ENCODE data around the gene RER1.

Gene RER1

GRCh38 chr1:2394220-2394619 is 2.6 kb downstream of the RER1 start:
- in situ Hi-C loops (cut with HindIII; ENCODE audit: low pct_ligation_motif_present, low sequenced_read_pairs), result no loop called here
- no peak for DNase-seq
- Histone ChIP-seq H3K36me3 (replicated peaks) (peaks cover 54% of the 10 kb centered on the region), H3K4me3 (ENCODE audit: low read depth, low read length) (no peak overlapping the region), H3K27ac (no peak overlapping the region), H3K27me3 (replicated peaks) (no peaks in the 10 kb centered on the region)
- TF ChIP-seq, protein P1, sequence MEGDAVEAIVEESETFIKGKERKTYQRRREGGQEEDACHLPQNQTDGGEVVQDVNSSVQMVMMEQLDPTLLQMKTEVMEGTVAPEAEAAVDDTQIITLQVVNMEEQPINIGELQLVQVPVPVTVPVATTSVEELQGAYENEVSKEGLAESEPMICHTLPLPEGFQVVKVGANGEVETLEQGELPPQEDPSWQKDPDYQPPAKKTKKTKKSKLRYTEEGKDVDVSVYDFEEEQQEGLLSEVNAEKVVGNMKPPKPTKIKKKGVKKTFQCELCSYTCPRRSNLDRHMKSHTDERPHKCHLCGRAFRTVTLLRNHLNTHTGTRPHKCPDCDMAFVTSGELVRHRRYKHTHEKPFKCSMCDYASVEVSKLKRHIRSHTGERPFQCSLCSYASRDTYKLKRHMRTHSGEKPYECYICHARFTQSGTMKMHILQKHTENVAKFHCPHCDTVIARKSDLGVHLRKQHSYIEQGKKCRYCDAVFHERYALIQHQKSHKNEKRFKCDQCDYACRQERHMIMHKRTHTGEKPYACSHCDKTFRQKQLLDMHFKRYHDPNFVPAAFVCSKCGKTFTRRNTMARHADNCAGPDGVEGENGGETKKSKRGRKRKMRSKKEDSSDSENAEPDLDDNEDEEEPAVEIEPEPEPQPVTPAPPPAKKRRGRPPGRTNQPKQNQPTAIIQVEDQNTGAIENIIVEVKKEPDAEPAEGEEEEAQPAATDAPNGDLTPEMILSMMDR (IDR thresholded peaks at IDR 0.05; ENCODE audit: low read depth, low read length, missing control alignments), result no peak

- Histone ChIP-seq H3K27me3 (replicated peaks) (no peaks in the 10 kb centered on the region), H3K27ac (no peak overlapping the region), H3K4me3 (ENCODE audit: low read depth, low read length) (no peak overlapping the region), H3K36me3 (replicated peaks) (peaks cover 58% of the 10 kb centered on the region)
- TF ChIP-seq, protein P1 (IDR thresholded peaks at IDR 0.05; ENCODE audit: low read depth, low read length, missing control alignments), result no peak
- no peak for DNase-seq
- in situ Hi-C loops (cut with HindIII; ENCODE audit: low pct_ligation_motif_present, low sequenced_read_pairs), result no loop called here
These were observed 3.1 kb downstream of the RER1 start for GRCh38 chr1:2394761-2395160.

DNA sequence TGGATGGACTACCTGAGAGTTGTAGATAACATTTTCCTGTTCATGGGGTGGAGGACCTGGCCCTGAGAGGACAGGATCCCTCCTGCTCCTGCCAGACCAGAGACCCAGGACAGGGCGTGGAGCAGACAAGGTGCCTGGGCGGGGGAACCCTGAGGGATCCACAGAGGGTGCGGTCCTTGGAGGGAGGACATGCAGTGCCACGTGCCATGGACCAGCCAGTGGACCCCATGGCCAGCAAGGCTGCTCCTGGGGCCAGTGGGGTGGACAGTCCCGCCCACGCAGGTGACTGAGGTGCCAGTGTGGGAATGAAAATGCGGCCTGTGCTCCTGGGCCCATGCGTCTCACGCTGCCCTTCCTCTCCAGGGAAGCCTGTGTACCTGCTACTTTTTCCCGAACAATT is 3.6 kb downstream of the RER1 start:
- no peak overlapping the region for H3K27ac ChIP-seq
- H3K27me3 ChIP-seq (replicated peaks), result no peaks in the 10 kb centered on the region
- TF ChIP-seq, protein P1 (IDR thresholded peaks at IDR 0.05; ENCODE audit: low read depth, low read length, missing control alignments), result no peak
- in situ Hi-C loops (cut with HindIII; ENCODE audit: low pct_ligation_motif_present, low sequenced_read_pairs), result no loop called here
- DNase-seq, result no peak
- no peak overlapping the region for H3K4me3 ChIP-seq (ENCODE audit: low read depth, low read length)
- H3K36me3 ChIP-seq (replicated peaks), result peaks cover 63% of the 10 kb centered on the region

DNA sequence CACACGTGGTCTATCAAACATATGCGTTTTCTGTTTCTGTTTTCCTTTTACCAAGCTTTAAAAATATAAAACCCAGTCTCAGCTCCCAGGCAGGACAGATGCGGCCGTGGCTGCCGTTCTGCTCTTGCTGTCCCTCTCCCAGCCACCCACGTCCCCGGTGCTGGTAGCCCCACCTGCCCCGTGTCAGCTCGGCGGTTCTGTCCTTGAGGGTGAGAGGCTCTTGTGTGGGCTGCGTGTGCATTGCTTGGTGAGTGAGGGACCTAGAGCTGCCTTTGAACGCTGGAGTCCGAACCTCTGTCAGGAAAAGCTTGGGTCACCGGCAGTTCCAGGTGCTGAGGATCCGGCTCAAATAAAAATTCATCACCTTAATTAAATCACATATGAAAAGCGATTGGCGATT is 4.4 kb downstream of the RER1 start:
- in situ Hi-C loops (cut with HindIII; ENCODE audit: low pct_ligation_motif_present, low sequenced_read_pairs), result no loop called here
- Histone ChIP-seq H3K36me3 (replicated peaks) (peaks cover 70% of the 10 kb centered on the region), H3K27ac (no peak overlapping the region), H3K4me3 (ENCODE audit: low read depth, low read length) (no peak overlapping the region), H3K27me3 (replicated peaks) (no peaks in the 10 kb centered on the region)
- no peak for DNase-seq
- TF ChIP-seq, protein P1 (IDR thresholded peaks at IDR 0.05; ENCODE audit: low read depth, low read length, missing control alignments), result no peak

GRCh38 chr1:2396476-2396875 is 4.8 kb downstream of the RER1 start:
- in situ Hi-C loops (cut with HindIII; ENCODE audit: low pct_ligation_motif_present, low sequenced_read_pairs), result no loop called here
- Histone ChIP-seq H3K27me3 (replicated peaks) (no peaks in the 10 kb centered on the region), H3K4me3 (ENCODE audit: low read depth, low read length) (no peak overlapping the region), H3K27ac (no peak overlapping the region), H3K36me3 (replicated peaks) (peaks cover 70% of the 10 kb centered on the region)
- TF ChIP-seq, protein P1 (IDR thresholded peaks at IDR 0.05; ENCODE audit: low read depth, low read length, missing control alignments), result no peak
- DNase-seq, result no peak

DNA sequence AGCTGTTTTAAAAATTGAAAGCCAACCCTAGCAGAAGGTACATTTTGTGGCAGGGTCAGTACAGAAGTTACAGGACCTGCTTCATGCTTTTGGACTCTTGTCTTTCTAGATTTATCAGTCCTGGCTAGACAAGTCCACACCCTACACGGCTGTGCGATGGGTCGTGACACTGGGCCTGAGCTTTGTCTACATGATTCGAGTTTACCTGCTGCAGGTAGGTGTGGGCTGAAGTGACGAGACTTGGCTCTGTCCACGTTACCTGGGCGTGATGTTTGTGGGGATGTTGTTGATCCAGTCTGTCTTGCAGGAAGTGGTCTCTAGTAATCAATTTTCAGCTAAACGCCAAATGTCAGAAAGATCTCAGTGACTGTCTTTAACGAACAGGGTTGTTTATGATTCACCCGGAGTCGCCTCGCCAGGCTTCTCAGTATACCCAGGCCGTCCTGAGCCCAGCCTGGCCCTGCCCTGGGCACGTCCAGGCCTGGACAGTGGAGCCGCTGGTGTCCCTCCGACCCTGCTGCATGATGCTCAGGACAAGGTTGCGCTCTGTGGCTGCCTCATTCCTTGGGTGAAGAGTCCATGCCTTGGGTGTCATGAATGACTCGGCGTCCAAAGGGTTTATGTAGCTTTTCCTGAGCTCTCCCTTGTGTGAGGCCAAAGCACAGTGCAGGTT is 5.5 kb downstream of the RER1 start:
- in situ Hi-C loops (cut with HindIII; ENCODE audit: low pct_ligation_motif_present, low sequenced_read_pairs), result no loop called here
- Histone ChIP-seq H3K4me3 (ENCODE audit: low read depth, low read length) (no peak overlapping the region), H3K27me3 (replicated peaks) (no peaks in the 10 kb centered on the region), H3K27ac (no peak overlapping the region), H3K36me3 (replicated peaks) (peaks cover 77% of the 10 kb centered on the region)
- DNase-seq, result no peak
- TF ChIP-seq, protein P1 (IDR thresholded peaks at IDR 0.05; ENCODE audit: low read depth, low read length, missing control alignments), result no peak
